ENCODE data around the gene VSIG10L.

Gene VSIG10L

GRCh38 chr19:51365211-51365964 lies 23.4 kb upstream of the VSIG10L start:
- no peak for DNase-seq (ENCODE audit: low read depth in 2 of 2)

- no peak for DNase-seq (ENCODE audit: low read depth in 2 of 2)
Measured at GRCh38 chr19:51364200-51365106, 22.5 kb upstream of the VSIG10L start.

GRCh38 chr19:51361239-51361638 lies 19.3 kb upstream of the VSIG10L start:
- no peak for DNase-seq (ENCODE audit: low read depth in 2 of 2)

GRCh38 chr19:51359294-51359693 lies 17.4 kb upstream of the VSIG10L start:
- no peak for DNase-seq (ENCODE audit: low read depth in 2 of 2)

GRCh38 chr19:51357952-51358351 lies 16.0 kb upstream of the VSIG10L start:
- no peak for DNase-seq (ENCODE audit: low read depth in 2 of 2)

- no peak for DNase-seq (ENCODE audit: low read depth in 2 of 2)
Measured at GRCh38 chr19:51356159-51356801, 14.3 kb upstream of the VSIG10L start.

GRCh38 chr19:51354742-51355148 lies 12.8 kb upstream of the VSIG10L start:
- peak in 1 of 2 donors; percentile 52 for DNase-seq (ENCODE audit: low read depth in 2 of 2)

GRCh38 chr19:51354103-51354741 lies 12.3 kb upstream of the VSIG10L start:
- DNase-seq (ENCODE audit: low read depth in 2 of 2) = no peak

- no peak for DNase-seq (ENCODE audit: low read depth in 2 of 2)
Measured at GRCh38 chr19:51352783-51353360, 10.9 kb upstream of the VSIG10L start.

- DNase-seq (ENCODE audit: low read depth in 2 of 2) = no peak
Measured at GRCh38 chr19:51351266-51351990, 9.5 kb upstream of the VSIG10L start.

- no peak for DNase-seq (ENCODE audit: low read depth in 2 of 2)
Measured at GRCh38 chr19:51347209-51347928, 5.4 kb upstream of the VSIG10L start.

- no peak for DNase-seq (ENCODE audit: low read depth in 2 of 2)
Measured at GRCh38 chr19:51346742-51347141, 4.8 kb upstream of the VSIG10L start.

GRCh38 chr19:51345076-51345620 lies 3.2 kb upstream of the VSIG10L start:
- no peak for DNase-seq (ENCODE audit: low read depth in 2 of 2)

- DNase-seq (ENCODE audit: low read depth in 2 of 2) = no peak
Measured at GRCh38 chr19:51342631-51343569, 961 bp upstream of the VSIG10L start.

- no peak for DNase-seq (ENCODE audit: low read depth in 2 of 2)
Measured at GRCh38 chr19:51341066-51341465, 873 bp downstream of the VSIG10L start.

GRCh38 chr19:51339687-51340656 lies 2.0 kb downstream of the VSIG10L start:
- DNase-seq (ENCODE audit: low read depth in 2 of 2) = peak; percentile 93 to 96

- no peak for DNase-seq (ENCODE audit: low read depth in 2 of 2)
Measured at GRCh38 chr19:51339313-51339686, 2.6 kb downstream of the VSIG10L start.

Data from stimulated activated CD8-positive, alpha-beta memory T cell treated with anti-CD3 and anti-CD28 coated beads, Interleukin-15, amount 100 ng/mL, for 48 hours (primary cell).